ENCODE results near the gene KRTAP12-1.

DNA sequence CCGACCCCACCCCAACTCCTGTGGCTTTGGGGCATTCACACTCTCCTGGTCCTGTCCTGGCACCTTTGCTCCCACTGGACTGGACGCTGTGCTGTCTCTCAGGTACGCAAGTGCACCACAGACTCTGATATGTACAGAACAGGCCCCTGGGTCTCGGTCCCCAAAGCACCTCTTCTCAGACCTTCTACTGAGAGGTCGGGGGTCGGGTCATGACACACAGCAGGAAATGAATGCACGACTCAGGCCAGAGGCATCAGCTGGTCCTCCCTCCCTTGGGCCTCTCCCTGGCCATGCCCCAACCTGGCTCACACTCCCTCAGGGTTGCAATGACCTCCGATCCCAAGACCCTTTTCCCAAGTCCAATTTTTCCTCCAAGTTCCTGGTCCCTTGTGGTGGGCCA is 13.2 kb upstream of the KRTAP12-1 start:
- TF ChIP-seq, protein P1, sequence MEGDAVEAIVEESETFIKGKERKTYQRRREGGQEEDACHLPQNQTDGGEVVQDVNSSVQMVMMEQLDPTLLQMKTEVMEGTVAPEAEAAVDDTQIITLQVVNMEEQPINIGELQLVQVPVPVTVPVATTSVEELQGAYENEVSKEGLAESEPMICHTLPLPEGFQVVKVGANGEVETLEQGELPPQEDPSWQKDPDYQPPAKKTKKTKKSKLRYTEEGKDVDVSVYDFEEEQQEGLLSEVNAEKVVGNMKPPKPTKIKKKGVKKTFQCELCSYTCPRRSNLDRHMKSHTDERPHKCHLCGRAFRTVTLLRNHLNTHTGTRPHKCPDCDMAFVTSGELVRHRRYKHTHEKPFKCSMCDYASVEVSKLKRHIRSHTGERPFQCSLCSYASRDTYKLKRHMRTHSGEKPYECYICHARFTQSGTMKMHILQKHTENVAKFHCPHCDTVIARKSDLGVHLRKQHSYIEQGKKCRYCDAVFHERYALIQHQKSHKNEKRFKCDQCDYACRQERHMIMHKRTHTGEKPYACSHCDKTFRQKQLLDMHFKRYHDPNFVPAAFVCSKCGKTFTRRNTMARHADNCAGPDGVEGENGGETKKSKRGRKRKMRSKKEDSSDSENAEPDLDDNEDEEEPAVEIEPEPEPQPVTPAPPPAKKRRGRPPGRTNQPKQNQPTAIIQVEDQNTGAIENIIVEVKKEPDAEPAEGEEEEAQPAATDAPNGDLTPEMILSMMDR (IDR thresholded peaks at IDR 0.05; ENCODE audit: poor library complexity), result no peak
- no peak for TF ChIP-seq EZH2 (IDR thresholded peaks at IDR 0.05; ENCODE audit: borderline replicate concordance)
- TF ChIP-seq EZH2phosphoT487 (IDR thresholded peaks at IDR 0.05; ENCODE audit: low read depth, severe bottlenecking, unreplicated experiment), result no peak
